MM.1S (cell line): ENCODE results near the gene NFRKB.

ENCODE experiments used
- DNase-seq: peaks from one replicate; pipeline ENCODE4 v3.0.0-alpha.2; 2015
- H2AFZ ChIP-seq: fragments of 300-600 bp; sonication (generic); 2 replicates; pipeline ENCODE4 v1.6.0; 2016; ENCODE audit warnings: antibody characterized with exemption, low read length
- H3F3A ChIP-seq: fragments of 300-600 bp; sonication (generic); 2 replicates; pipeline ENCODE4 v1.6.1; 2016; ENCODE audit warnings: mild to moderate bottlenecking, antibody characterized with exemption, low read length, moderate library complexity, mixed read lengths; ENCODE audit not compliant: insufficient read depth
- H3K27ac ChIP-seq: fragments of 300-600 bp; sonication (generic); 2 replicates; pipeline ENCODE4 v1.5.1; 2016; ENCODE audit warnings: mild to moderate bottlenecking, low read length
- H3K27me3 ChIP-seq: fragments of 300-600 bp; sonication (generic); replicated peaks from 2 replicates; pipeline ENCODE4 v1.6.0; 2016; ENCODE audit warnings: low read length; ENCODE audit not compliant: insufficient read depth
- H3K36me3 ChIP-seq: fragments of 300-600 bp; sonication (generic); replicated peaks from 2 replicates; pipeline ENCODE4 v1.6.1; 2016; ENCODE audit warnings: mild to moderate bottlenecking, low read length, mixed read lengths; ENCODE audit not compliant: insufficient read depth
- H3K4me1 ChIP-seq: fragments of 300-600 bp; sonication (generic); 2 replicates; pipeline ENCODE4 v1.6.1; 2016; ENCODE audit warnings: low read length, mixed read lengths
- H3K4me2 ChIP-seq: fragments of 300-600 bp; sonication (generic); 2 replicates; pipeline ENCODE4 v1.6.0; 2016; ENCODE audit warnings: low read depth, low read length
- H3K4me3 ChIP-seq: fragments of 300-600 bp; sonication (generic); 2 replicates; pipeline ENCODE4 v1.5.1; 2016; ENCODE audit warnings: low read length, mixed read lengths
- H3K79me2 ChIP-seq: fragments of 300-600 bp; sonication (generic); 2 replicates; pipeline ENCODE4 v1.6.1; 2016; ENCODE audit warnings: mixed run types, low read length, mixed read lengths
- H3K9ac ChIP-seq: fragments of 300-600 bp; sonication (generic); 2 replicates; pipeline ENCODE4 v1.6.1; 2016; ENCODE audit warnings: low read length, mixed read lengths
- H3K9me2 ChIP-seq: fragments of 300-600 bp; sonication (generic); replicated peaks from 2 replicates; pipeline ENCODE4 v1.6.1; 2016; ENCODE audit warnings: mild to moderate bottlenecking, low read length, mixed read lengths; ENCODE audit not compliant: insufficient read depth
- H3K9me3 ChIP-seq: fragments of 300-600 bp; sonication (generic); replicated peaks from 2 replicates; pipeline ENCODE4 v1.6.1; 2016; ENCODE audit warnings: mild to moderate bottlenecking, low read length, mixed read lengths; ENCODE audit not compliant: insufficient read depth
- H4K20me1 ChIP-seq: fragments of 300-600 bp; sonication (generic); 2 replicates; pipeline ENCODE4 v1.6.1; 2016; ENCODE audit warnings: mild to moderate bottlenecking, low read length, moderate library complexity, mixed read lengths; ENCODE audit not compliant: insufficient read depth
- CTCF ChIP-seq: fragments of 300-600 bp; sonication (generic); IDR thresholded peaks from 2 replicates; pipeline ENCODE4 v1.5.1; 2016; ENCODE audit warnings: antibody characterized with exemption, low read length, mixed read lengths
- EZH2 ChIP-seq: fragments of 300-600 bp; sonication (generic); optimal IDR thresholded peaks from 2 replicates; pipeline ENCODE3; 2017; ENCODE audit warnings: low read depth, mild to moderate bottlenecking, antibody characterized with exemption, low read length, mixed read lengths
- EZH2phosphoT487 ChIP-seq: fragments of 300-600 bp; sonication (generic); IDR thresholded peaks from 2 replicates; pipeline ENCODE4 v1.6.1; 2018; ENCODE audit warnings: antibody characterized with exemption, low read length

Gene NFRKB

GRCh38 chr11:129894278-129895125 is 876 bp downstream of the NFRKB start:
- DNase-seq = peak; percentile 27
- Histone ChIP-seq H3K9me3 (no peaks in the 10 kb centered on the region), H3K79me2 (peaks cover 22% of the 10 kb centered on the region), H3K4me3 (peak overlapping the region; percentile 96), H3K27ac (no peak overlapping the region), H3K4me2 (peak overlapping the region; percentile 69), H2AFZ (peak overlapping the region; percentile 92), H4K20me1 (no peaks in the 10 kb centered on the region), H3K4me1 (peaks cover 11% of the 10 kb centered on the region), H3F3A (no peaks in the 10 kb centered on the region), H3K9ac (peak overlapping the region; percentile 71), H3K9me2 (no peaks in the 10 kb centered on the region), H3K36me3 (peaks cover 5% of the 10 kb centered on the region), H3K27me3 (no peaks in the 10 kb centered on the region)
- TF ChIP-seq EZH2phosphoT487 = no peak
- no peak for TF ChIP-seq EZH2
- TF ChIP-seq CTCF = no peak

GRCh38 chr11:129888451-129888850 is 6.9 kb downstream of the NFRKB start:
- H3K79me2 ChIP-seq = peaks cover 4% of the 10 kb centered on the region; the same call in 1 of the 2 replicates
- DNase-seq = no peak
- peaks cover 5% of the 10 kb centered on the region for H3K36me3 ChIP-seq

GRCh38 chr11:129885381-129885780 is 10.0 kb downstream of the NFRKB start:
- Histone ChIP-seq H3K36me3 (peaks cover 4% of the 10 kb centered on the region), H3K27ac (no peak overlapping the region), H3F3A (no peaks in the 10 kb centered on the region), H4K20me1 (no peaks in the 10 kb centered on the region), H3K79me2 (no peaks in the 10 kb centered on the region), H3K9me2 (no peaks in the 10 kb centered on the region), H2AFZ (no peak overlapping the region), H3K4me1 (no peaks in the 10 kb centered on the region), H3K27me3 (no peaks in the 10 kb centered on the region), H3K4me2 (no peak overlapping the region), H3K9ac (no peak overlapping the region), H3K4me3 (no peak overlapping the region), H3K9me3 (no peaks in the 10 kb centered on the region)
- TF ChIP-seq EZH2phosphoT487 = no peak
- TF ChIP-seq EZH2 = no peak
- no peak for TF ChIP-seq CTCF
- no peak for DNase-seq

More at GRCh38 chr11:129888451-129888850, 6.9 kb downstream of the NFRKB start:
- no peaks in the 10 kb centered on the region for H3K27me3 ChIP-seq
- H3F3A ChIP-seq = no peaks in the 10 kb centered on the region
- no peak for TF ChIP-seq EZH2
- no peak for TF ChIP-seq EZH2phosphoT487
- no peak for TF ChIP-seq CTCF
- no peak overlapping the region for H3K4me3 ChIP-seq
- no peak overlapping the region for H3K9ac ChIP-seq
- no peak overlapping the region for H2AFZ ChIP-seq
- no peaks in the 10 kb centered on the region for H3K9me3 ChIP-seq
- H3K9me2 ChIP-seq = no peaks in the 10 kb centered on the region
- H3K4me1 ChIP-seq = no peaks in the 10 kb centered on the region
- no peaks in the 10 kb centered on the region for H4K20me1 ChIP-seq
- H3K27ac ChIP-seq = no peak overlapping the region
- no peak overlapping the region for H3K4me2 ChIP-seq
